Suppressor macrophage treated with lipopolysaccharide for 4 hours (primary cell): Measurements from ENCODE around the gene MAP7.
"Not testable (repeated sequence)": the region's sequence is repeated elsewhere in the genome, so short reads cannot be mapped to it uniquely, and the experiment has no call there.

ENCODE experiments used
- DNase-seq: peaks from one replicate; pipeline ENCODE4 v3.0.0-alpha.2; 2020

MAP7 gene

GRCh38 chr6:136331461-136331860, 218.8 kb downstream of the MAP7 start:
- no peak for DNase-seq

GRCh38 chr6:136330634-136331033, 219.6 kb downstream of the MAP7 start:
- no peak for DNase-seq

DNA sequence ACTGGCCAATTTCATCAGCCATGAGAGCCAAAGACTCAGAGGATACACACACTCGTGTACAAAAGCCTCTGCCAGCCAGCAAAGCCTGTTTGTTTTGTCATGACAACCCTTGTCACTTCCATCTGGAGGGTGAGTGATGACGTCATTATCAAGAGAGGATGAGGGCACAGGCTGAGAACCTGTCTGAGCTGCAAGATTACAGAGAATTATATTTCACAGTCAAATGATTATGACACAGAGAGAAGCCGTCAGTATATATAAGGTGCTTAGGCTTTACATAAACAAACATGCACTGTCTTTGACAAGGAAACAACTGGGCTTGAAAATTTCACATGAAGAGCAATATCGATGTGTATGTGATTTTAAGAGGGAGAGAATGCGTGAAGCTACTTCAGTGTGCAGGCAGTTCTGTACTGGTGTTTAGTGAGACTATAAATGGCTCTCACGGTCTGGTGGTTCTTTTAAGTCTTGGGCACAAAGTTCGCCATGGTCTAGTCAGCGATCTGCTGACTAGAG, 224.1 kb downstream of the MAP7 start:
- peak; percentile 15 for DNase-seq

DNA sequence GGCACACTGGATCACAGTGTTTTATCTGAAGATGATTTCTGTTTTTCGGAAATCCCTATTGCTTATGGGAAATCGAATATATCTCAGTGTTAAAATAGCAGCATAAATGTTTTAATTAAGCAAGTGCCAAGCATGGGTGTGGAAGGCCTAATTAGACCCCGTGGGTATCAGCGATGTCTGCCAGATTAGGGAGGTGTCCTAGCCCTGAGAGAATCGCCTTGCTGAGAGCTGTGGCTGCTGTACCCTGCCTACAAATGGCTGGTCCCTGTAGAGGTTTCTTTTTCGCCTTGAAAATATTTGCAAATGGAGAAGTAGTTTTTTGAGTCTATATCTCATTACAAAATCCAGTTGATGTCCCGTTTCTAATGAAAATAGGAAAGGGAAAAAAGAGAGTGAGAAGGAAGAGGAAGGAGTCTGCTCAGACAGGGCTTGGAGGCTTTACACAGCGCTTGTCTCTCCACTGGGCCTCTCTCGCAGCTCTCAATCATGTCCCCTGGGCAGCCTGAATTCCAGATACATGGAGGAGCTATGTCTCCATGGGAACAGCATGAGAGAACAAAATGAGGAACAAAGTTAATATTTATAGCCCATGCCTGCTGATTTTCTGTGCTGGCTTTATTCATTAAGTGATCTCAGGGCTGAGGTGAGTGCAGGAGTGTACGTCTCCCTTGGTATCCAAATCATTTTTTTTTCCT, 225.4 kb downstream of the MAP7 start:
- DNase-seq: peak; percentile 10

DNA sequence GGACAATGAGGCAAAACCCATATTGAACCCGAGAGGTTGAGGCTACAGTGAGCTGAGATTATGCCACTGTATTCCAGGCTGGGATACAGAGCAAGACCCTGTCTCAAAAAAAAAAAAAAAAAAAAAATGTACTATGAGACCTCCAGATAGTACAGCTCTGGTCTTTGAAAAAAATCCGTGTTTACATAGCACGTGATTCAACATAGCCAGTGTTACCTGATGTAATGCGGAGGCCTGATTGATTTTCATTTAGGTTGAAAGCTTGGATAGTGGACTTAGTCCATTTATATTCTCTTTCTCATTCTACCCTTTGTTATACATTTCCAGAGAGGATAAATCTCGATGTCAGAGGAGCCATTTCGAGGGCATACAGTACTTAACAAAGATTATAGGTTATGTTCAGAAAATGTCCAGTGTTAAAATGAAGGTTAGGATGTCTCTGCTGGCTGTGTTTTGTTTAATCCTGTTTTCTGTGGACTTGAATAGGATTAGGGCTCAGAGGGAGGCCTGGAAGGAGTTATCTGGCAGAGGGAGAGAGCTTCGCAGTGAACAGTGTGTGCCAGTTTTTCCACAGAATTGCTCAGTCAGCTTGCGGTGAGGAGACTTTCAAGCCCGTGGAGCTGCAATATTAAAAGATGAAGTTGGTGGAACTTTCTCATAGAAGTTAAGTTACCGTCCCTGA, 226.7 kb downstream of the MAP7 start:
- DNase-seq: no peak

DNA sequence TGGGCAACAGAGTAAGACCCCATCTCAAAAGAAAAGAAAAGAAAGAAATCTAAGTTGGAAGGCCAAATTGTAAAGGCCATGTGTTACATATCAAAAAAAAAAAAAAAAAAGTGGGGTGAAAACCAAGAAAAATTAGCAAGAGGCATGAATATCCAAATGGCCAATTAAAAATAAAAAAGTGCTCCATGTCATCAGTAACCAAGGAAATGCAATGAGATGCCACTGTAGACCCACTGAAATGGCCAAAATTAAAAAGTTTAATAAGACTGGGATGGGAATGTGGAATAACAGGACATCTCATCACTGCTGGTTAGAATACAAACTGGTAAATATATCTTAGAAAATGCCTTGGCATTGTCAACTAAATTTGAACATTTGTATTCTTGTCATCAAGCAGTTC, 230.5 kb downstream of the MAP7 start:
- no peak for DNase-seq

DNA sequence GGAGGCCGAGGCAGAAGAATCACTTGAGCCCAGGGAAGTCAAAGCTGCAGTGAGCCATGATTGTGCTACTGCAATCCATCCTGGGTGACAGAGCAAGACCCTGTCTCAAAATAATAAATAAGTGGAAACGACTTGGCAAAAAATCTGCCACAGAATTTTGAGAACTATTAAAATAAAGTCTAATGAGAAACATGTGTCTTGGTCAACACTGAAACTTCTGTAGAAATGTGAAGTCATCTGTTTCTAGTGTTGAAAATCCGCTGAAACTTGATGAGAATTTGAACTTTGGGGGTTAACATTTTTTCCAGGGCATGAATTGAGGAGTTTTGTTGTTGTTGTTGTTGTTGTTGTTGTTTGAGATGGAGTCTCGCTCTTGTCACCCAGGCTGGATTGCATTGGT, 231.5 kb downstream of the MAP7 start:
- DNase-seq: no peak

- no peak for DNase-seq
Observed at GRCh38 chr6:136317971-136318370, 232.3 kb downstream of the MAP7 start.

DNA sequence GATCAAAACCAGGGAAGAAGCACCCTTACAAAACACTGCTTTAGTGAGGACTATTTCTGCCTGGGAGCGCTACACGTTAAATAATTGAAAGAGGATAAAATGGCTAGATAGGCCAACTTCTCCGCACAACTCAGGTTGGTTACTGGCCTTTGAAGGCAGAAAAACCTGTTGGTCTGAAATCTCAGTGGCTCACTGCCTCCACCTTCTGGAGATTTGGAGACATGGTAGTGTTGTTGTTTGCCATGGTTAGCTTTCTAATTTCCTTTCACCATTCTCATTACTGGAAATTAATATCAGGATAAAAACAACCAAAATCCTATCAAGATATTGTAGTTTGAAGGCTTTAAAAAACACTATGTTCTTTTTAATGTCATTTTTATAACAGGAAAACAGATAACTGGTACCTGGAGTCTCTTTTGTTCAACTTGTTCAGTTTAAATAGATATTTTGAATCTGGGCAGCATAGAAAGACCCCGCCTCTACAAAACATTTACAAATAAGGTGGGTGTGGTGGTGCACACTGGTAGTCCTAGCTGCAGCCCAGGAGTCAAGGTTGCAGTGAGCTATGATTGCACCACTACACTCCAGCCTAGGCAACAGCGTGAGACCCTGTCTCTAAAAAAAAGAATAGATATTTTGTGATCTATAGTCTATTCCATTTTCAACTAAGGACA, 233.1 kb downstream of the MAP7 start:
- peak; percentile 68 for DNase-seq

DNA sequence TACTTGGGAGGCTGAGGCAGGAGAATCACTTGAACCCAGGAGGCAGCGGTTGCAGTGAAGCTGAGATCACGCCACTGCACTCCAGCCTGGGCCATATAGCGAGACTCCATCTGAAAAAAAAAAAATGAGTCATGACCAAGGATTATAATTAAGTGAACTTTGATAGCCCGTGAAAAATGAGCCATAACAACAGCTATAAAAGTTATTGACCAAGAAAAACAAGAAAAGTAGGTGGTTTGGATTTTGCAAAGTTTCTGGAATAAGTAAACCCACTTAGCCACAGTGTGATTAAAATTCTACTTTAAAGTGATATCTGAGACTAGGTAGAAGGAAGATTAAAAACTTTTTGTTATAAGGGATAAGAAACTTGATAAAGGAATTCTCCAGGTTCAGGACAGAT, 234.6 kb downstream of the MAP7 start:
- no peak for DNase-seq

DNA sequence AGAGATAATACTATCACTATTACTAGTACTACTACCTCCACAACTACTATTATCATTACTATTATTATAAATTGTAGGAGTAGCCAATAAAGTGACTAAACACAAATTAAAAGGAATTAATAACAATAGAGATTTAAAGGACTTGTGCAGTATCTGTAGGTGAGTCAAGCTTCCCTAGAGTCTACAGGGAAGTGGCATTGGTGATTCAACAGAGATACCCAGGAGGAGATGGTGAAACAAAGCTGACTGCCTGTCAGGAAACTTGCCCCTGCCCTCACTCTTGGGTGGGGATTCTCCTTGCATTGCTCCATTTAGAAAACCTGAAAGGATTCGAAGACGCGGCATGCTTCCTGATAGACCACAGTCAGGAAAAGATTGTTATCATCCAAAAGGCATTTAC, 237.2 kb downstream of the MAP7 start:
- no peak for DNase-seq

DNA sequence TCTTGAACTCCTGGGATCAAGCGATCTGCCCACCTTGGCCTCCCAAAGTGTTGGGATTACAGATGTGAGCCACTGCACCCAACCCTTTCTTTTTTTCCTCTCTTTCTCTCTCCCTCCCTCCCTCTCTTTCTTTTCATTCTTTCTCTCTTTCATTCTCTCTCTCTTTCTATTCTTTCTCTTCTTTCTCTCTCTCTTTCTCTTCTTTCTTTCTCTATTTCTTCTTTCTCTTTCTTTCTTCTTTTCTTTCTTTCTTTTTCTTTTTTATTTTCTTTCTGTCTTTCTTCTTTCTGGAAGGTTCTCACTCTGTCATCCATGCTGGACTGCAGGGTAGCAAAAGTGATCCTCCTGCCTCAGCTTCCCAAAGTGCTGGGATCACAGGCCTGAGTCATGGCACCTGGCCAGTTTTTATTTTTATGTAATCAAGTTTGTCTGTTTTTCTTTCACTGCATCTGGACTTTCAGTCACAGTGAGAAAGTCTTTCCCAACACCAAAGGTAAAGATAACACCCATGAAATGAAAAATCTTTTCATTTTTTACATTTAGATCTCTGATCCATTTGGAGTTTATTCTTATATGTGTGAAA, 240.4 kb downstream of the MAP7 start:
- no peak for DNase-seq

DNA sequence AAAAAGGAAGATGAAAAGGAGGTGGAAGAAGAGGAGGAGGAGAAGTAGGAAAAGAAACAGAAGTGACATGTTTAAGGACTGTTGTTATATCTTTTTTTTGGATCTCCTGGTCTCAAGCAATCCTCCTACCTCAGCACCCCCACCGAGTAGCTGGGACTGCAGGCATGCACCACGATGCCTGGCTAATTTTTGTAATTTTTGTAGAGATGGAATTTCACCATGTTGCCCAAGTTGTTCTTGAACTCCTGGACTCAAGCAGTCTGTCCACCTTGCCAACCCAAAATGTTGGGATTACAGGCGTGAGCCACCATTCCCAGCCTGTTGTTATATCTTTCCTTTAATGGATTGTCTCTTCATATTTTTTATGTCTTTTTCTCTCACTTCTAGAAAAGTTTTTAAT, 241.1 kb downstream of the MAP7 start:
- no peak for DNase-seq

GRCh38 chr6:136308469-136308868, 241.8 kb downstream of the MAP7 start:
- not testable (repeated sequence) for DNase-seq

- no peak for DNase-seq
Observed at GRCh38 chr6:136307351-136307750, 242.9 kb downstream of the MAP7 start.

DNA sequence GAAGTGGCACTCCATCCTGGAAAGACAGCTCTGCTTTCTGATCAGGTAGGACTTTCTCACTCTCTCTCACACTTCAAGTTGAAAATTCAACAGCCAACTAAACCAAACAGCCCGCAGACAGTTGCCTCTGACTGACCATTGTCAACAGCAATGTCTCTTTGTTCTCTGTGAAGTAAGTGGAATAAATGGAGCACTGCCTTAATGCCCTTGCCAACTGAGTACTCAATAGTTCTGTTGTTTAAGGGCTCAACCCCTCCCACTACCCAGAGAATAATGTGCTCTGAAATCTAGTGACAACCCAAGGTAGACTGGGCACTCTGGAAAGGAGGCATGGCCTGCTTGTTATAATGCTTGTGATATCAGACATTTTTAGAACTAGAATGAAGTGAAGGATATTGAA, 243.8 kb downstream of the MAP7 start:
- no peak for DNase-seq

DNA sequence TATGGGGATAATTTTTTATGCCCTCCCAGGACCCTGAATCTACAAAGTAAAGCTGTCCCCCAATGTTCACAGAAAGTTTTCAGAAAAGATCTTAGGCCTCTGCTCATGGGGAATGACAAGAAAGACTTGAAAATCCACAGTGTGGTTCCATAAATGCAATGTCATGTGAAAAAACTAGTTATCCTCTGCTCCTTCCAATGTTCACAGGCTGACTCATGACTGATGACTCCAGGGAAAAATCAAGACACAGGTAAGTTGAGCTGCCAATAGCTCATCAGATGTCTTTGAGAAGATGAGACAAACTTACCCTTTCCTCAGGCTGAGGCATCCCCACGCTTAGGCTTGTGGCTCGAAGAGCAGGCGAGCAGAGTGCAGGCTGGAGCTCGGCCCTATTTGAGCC, 245.8 kb downstream of the MAP7 start:
- no peak for DNase-seq

- peak; percentile 29 for DNase-seq
Observed at GRCh38 chr6:136303516-136303915, 246.7 kb downstream of the MAP7 start.

- DNase-seq: no peak
Observed at GRCh38 chr6:136294621-136295020, 255.6 kb downstream of the MAP7 start.
